Stimulated activated CD8-positive, alpha-beta memory T cell treated with anti-CD3 and anti-CD28 coated beads, Interleukin-15, amount 100 ng/mL, for 24 hours (primary cell): ENCODE results near the gene ATP5F1D.

Experiments used
- DNase-seq: peaks from one replicate; pipeline ENCODE4 v3.0.0-alpha.2; 2020; ENCODE audit warnings: low read depth

ATP5F1D gene

DNA sequence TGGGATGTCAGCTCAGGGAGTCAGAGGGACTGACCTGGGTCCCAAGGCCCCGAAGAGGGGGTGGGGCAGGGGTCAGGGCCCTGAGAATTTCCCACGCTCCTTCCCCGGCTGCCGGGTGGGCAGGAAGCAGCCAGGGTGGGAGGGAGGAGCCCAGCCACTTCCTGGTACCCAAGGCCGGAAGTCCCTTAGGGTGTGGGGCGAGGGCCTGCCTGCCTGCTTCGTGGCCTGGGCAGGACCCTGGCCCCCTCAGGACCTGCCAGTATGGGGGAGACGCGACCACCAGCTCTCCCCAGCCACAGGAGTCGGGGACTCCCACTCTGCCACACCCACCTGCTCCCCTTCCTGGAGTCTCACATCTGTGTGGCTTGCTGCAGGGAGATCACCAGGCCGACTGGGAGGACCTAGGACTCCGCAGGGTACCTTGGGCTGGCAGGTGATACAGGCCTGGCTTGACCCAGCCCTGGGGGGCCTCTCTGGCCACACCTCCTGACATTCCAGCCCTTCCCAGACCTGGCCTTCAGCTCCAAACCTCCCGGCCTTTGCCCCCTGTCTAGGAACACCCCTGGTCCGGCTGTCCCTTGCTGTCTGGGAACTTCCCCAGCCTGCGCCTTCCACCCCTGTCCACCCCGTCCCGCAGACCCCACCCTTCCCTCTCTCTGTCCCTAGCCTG is 17.8 kb downstream of the ATP5F1D start:
- DNase-seq, result no peak

DNA sequence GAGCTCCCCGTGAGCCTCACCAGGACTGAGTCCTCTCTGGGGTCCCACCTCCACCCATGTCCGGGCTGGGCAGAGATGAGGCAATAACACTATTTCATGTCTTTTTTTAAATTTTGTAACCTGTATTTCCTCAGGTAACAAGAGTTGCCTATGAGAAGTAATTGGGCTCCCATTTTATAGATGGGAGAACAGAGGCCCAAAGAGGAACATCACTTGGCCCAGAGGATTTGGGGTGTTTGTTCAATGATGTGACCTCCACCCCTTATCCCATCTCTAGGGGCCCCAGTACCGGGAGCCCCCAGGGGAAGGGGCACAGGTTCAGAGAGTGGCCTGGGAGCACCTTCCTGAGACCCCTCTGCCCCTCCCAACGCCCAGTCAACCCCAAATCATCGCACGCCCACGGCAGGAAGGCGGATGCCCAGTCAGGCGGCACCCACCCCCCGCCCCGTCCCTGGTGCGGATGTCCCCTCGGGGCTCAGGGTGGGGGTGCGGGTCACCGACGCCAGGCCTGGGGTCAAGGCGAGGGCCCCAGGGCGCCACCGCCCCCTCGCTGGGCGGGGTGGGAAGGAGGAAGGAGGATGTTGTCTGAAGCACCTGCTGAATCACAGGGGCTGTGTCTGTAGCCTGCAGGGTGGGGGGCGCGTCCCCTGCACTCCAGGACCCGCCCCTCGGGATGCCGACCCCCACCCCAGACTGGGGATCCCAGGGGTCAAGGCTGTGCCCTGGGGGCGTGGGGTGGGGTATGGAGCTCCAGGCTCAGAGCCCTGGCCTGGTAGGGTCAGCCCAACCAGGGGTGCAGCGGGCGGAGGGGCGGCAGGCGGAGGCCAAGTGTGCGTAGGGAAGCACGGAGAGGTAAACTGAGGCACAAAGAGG is 18.6 kb downstream of the ATP5F1D start:
- DNase-seq, result no peak

DNA sequence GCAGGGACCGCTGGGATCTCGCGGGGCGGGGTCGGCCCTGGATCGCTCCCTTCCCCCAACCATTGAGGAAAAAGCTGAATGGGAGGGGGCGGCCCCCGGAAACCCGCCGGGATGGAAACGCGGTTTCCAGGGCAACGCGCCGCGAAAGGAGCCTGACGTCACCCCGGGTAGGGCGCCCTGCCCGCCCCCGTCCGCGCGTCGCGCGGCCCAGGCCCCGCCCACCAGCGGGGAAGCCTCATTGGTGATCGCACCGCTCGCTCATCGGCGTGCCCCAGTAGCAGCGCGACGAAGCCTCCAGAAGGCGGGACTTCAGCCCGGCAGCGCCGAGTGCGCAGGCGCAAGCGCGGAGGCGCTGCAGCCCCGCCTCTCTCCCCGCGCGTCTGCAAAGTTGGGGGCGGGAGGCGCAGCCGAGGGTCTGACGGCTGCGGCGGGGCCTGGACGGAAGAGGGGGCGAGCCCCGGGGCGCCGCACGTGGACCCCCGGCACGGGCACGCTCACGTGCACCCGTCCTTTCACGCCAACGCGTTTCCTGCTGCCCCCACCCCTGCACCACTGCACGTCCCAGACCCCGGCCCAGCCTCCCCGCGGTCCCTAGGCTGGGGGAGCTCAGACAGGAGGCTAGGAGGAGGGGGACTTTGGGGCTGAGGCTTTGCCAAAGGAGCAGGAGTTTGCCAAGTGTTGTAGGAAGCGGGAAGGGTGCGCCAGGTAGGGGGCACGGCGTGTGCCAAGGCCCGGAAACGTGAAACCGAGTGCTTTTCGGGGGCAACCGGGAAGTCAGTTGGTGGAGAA is 19.4 kb downstream of the ATP5F1D start:
- DNase-seq, result peak; percentile 90

DNA sequence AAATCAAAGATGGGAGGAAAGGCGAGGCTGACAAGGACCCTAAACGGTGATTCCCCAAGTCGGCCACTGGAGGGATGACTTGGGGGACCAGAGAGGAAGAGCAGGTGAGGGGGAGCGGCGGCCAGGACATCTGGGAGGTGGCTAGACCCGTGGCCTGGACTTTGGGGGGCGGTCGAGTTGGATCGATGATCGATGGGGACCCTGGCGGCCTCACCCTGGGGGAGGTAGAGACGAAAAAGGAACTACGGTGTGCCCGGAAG is 19.9 kb downstream of the ATP5F1D start:
- no peak for DNase-seq

DNA sequence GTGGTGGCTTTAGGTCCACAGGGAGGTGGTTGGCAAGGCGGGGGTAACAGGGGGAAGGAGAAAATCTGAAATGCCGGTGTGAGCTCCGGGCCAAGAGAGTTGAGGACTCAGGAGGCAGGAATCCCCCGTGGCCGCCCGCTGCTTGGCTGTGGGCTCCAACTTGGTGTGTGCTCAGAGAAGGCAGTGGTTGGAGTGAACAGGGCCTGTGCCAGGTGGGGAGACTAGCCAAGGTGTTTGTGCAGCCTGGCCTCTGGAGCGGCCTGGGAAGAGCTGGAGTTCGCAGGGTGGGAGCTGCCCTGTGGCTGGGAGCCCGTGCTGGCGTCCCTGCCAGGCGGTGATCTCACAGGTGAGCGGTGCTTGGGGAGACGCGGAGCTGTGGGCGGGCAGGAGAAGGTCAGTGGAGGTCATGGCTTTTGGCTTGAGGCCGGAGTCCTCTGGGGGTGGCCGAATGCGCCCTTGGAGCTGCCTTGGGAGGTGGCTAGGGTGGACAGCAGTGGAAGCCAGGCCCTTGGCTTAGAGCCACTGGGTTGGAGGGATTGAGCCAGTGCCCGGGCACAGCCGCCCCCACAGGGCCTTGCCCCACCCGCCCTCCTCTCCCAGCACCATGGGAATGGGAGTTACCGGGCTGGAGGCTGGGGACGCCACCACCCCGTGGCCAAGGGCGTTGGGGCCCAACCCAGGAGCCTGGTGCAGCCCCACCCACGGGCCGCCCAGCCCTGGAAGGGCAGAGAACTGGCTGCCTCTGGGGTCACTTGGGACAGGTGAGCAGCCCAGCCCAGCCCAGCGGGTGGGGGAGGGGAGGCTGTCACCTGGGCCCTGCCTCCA is 20.5 kb downstream of the ATP5F1D start:
- no peak for DNase-seq

DNA sequence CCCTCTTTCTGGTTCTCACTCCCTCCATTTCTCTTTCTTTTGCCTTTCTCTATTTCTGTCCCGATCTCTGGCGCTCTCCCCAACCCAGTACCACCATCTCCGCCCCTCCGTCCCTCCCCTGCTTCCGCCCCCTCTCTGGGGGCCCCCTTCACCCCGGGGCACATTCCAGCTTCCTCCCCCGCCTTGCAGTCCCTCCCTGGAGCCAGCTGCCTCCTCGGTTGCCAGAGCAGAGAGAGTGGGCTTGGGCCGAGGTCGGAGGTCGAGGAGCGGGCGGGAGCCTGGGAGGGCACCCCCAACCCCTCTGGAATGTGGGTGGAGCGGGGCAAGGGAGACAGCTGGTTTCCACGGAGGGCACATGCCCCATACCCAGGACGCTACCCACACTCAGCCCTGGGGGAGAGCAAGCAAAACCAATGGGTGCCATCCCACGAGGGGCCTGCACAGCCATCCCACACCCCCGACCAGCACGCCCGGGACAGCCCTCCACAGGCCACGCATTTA is 21.1 kb downstream of the ATP5F1D start:
- DNase-seq, result no peak

DNA sequence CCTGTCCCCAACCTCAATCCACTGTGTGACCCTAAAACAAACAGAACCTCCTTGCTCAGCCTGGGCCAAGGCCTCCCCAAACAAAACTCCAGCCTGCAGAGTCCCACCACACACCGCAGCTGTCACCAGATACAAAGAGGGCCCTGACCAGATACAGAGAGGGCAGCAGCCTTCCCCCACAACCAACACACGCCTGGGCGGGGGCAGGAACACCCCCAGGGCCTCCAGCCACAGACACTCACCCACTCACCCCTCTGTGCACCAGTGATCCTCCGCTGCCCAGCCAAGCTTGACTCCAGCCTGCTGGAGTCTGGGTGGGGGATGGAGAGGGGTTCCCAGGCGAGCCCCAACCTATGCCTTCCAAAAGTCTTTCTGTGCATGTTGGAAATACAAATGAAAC is 21.6 kb downstream of the ATP5F1D start:
- DNase-seq, result no peak

DNA sequence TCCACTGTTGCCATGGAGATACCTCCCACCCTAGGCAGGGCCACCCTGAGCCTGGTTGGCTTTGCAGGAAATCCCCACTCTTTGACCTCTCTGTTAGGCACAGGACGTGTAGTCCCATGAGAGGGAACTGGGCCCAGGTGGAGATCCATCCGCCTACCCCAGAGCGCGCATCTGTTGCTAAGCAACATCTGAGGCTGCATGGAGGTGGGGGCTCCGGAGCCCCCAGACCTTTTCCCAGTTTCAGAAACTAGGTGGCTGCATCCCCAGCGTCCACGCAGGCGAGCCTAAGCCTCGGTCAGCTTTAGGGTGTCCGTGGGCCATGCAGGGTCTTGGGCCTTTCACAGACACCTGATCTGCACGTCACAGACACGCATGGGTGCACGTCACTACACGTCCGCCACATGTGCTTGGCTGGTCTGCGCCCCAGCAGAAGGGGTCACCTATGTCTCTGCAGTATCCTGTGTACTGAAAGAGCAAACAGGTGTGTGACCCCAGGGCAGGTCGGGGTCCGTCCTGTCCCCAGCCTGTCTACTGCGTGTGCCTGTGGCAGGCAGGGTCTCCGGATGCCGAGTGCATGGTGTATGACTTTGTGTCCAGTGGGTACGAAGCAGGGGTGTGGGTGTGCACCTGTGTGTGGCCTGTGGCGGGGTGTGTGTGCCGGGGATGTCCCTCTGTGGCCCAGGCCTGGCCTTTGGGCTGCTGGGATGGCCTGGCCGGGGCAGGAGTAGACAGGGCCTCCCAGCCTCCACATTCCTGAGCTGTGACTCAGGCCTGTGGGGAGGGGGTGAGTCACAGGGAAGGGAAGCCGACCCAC is 23.5 kb downstream of the ATP5F1D start:
- no peak for DNase-seq

DNA sequence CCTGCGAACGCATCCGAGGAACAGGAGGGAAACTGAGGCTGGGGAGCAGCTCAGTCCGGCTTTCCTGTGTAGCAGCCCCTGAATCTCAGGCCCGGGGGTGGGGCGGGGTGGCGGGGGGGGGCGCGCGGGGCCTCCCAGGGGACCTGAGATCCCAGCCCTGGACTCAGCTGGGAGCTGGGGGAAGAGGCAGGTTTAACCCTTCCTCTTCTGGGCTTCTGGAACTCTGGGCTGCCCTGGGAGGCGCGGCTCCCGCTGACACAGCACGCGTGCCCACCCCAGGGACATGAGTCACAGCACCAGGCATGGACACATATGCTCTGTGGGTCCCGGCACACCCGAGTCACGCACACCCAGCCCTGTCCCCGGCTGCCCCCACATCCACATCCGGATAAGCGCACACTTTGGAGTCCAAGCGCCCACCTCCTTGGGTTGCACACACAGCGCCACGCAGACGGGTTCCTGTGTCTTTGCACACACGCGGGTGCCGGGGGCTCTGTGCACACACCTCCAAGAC is 24.1 kb downstream of the ATP5F1D start:
- DNase-seq, result no peak

DNA sequence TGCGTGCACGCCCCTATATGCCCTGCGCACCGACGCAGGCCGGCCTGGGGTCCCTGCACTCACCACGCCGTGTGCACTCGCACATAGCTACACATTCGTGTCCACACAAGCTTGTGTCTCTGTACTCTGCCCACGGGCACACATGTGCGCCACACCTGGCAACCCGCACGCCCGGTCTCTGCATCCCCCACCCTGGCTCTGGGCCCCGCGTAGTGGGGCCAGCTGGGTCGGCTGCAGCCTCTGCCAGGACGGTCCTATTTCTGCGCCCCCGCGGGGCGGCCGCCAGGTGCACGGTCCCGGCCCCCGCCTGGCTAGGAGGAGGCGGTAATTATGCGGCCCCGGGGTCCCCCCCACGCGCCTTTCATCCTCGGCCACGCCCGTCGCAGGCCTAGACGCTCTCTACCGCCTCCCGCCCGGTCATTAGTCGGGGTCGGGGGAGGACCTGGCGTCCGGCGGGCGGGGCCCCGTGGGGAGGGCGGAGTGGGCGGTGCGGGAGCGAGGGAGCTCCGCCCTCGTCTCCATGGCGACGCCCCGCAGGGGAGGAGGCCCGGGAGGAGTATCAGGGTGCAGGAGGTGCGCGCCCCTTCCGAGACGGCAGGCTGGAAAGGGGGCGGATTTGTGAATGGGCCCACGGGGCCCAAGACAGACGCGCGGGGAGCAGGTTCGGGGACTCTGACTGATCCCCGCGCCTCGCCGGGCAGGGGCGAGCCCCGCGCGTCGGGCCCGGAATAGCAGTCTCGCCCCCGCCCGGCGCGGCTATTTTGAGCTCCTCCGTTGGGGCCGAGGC is 24.8 kb downstream of the ATP5F1D start:
- DNase-seq, result no peak

DNA sequence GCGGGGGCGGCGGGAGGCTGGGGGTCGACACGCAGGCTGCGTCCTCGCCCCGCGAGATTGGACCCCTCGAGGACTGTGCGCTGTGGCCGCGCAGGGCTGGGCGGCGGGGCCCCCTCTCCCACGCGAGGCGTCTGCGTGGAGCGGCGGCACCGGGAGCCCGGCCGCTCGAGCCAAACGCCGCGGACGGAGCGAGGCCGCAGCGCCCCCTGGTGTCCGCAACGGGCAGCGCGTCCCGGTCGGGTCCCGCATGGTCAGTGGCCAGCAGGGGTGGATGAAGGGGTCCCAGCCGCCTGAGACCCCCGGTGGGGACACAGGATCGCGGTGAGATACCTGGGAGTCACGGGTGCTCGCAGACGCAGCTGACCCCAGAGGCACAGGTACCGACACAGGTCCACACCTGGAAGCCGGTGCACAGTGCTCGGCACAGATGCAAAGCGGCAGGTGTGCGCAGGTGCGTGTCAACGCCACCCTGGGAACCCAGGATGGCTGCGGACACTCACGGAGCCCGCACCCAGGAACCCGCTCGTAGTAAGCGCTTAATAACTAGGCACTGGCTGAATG is 25.4 kb downstream of the ATP5F1D start:
- no peak for DNase-seq

DNA sequence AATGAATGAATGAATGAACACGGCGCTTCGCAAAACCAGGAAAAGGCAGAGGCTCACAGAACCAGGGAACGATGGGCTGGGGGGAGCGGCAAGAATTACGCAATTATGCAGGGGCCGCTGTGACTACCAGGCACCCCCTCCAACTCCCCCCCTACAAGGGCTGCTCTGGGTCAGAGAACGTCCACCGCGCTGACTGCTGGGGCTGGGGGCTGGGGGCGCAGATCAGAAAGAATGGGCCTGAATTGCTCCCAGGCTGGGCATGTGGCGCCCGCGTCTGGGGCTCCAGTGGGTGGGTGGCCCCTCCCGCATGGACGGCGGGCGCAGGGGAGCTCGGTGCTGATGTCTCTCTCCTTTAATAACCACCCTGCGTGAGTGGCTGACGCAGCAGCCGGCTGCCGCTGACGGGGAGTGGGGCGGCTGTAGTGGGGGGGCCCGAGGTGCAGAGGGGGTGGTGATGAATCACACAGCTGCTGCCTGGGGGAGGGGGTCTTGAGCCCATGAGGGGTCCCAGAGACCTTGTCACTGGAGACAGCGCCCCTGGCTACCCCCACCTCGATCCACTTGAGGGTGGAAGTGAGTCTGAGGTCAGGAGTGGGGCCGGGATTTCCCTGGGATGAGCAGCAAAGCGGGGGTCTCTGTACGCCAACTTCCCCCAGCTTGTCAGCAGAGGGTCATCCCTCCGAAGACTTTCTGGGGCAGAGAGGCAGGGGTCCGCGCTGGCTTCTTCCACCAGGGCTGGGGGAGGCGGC is 26.1 kb downstream of the ATP5F1D start:
- DNase-seq, result no peak

DNA sequence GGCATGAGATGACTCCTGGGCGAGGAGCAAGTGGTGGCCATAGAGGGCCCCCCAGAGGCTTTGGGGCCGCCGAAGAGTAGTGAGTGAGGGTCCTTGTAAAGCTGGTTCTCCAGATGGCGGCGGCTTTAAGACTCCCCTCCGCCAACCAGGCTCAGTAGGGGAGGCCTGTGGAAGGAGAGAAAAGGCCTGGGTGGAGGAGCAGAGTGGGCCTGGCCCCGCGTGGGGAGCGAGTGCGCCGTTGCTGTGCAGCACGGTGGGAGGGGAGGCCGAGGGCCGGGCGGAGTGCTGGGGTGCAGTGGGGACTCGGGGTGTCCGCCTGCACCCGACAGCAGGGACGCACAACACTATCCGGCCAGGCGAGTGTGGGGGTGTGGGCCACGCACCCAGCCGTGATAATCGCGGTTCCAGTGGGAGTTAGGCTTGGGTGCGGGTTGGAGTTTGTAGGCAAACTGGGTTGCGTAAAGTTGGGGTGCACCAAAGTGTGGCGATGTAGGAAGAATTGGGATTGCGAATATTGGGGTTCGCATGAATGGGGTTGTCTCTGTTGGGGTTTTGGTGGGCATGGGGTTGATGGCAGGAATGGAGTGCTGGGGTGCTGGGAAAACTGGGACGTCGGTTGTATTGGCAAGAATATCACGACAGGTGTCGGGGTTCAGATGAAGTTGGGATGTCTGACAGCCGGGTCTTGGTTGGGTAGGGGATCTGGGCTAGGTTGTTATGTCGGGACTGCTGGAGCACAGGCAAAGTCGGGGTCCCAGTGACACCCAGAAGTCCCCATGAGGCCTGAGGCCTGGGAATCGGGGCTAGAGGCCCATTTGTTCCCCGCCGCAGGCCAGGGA is 26.9 kb downstream of the ATP5F1D start:
- no peak for DNase-seq

DNA sequence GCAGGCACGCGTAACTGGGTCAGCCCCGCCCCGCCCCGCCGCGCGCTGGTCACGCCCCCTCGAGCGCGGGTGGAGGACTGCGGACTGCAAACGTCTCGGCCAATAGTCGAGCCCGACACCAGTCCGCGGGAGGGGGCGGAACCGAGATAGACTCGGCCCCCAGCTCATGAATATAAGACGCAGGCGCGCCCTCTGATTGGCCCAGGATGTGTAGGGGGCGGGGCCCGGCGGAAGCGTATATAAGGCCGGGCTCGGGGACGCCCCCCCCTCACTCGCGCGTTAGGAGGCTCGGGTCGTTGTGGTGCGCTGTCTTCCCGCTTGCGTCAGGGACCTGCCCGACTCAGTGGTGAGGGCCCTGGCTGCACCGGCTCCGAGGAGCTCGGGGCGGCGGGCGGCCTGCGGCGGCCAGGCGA is 27.5 kb downstream of the ATP5F1D start, which contains the start of gene CIRBP:
Gene CIRBP (plus strand): TSS at position 268 of the 413 bp plus-strand sequence. CDS start 1,602 bp downstream, outside the sequence.
- peak; percentile 95 for DNase-seq

DNA sequence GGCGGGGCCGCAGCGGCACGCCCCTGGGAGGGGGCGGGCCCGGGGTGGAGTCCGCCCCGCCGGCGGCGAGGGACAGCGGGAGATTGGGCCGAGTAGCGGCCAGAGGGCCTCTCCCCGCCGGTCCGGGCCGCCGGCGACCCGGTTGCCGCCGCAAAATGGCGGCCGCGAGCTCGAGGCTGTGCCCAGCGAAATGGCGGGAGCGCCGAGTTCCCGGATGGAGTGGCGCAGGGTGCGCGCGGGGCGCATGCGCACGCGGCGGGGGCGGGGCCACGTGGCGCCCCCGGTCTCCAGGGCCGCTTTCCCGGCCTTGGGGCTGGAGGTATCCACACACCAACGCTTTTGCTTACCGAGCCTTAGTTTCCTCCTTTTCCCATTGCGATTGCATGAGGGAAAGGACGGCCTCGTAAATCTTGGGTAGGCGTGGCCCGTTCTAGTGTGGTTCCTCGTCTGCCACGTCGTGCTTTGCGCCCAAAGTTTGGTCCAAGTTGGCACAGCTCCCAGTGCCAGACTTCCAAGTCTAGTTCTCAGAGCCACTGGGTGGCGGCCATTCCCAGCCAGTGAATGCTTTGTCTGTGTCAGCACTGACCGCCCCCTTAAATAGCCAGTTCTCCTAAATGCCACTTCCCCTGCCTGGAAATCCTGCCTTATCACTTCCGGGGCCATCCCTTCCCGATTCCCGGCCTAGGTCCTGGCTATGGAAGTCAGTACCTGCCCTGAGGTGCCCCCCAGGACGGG is 28.1 kb downstream of the ATP5F1D start:
- no peak for DNase-seq

DNA sequence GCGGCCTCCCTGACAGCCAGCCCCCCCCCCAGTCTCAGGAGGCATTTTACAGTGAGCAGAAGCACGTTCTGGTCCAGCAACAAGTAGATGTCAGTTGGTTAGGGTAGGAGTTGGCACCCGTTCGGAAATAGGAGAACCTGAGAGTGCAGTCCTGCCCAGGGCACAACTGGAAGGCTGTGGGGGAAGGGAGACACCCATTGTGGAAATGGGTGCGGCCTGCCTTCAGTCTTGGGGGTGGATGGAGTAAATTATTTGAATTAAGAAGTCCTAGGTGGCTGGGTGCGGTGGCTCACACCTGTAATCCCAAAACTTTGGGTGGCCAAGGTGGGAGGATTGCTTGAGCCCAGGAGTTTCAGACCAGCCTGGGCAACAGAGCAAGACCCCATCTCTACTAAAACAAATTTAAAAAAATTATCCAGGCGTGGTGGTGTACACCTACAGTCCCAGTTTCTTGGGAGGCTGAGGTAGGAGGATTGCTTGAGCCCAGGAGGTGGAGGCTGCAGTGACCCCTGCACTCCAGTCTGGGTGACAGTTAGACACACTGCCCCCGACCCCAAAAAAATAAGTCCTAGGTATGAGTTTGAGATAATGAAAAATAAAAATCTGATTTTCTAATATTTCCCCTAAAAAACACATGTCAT is 28.8 kb downstream of the ATP5F1D start:
- DNase-seq, result no peak
